GM06990 (cell line): Measurements from ENCODE around the gene SLC43A1.

Source experiments
- DNase-seq: peaks from one replicate; pipeline ENCODE4 v3.0.0-alpha.2; 2011; ENCODE audit not compliant: insufficient read length; ENCODE audit errors: extremely low read depth
- H3K27me3 ChIP-seq: replicated peaks from 2 replicates; pipeline ENCODE4 v1.6.0; 2011; ENCODE audit warnings: low read length; ENCODE audit not compliant: control insufficient read depth, insufficient read depth
- H3K36me3 ChIP-seq: 2 replicates; pipeline ENCODE4 v1.5.1; 2011; ENCODE audit warnings: low read length; ENCODE audit not compliant: control insufficient read depth, insufficient read depth
- H3K4me3 ChIP-seq: replicated peaks from 2 replicates; pipeline ENCODE4 v1.5.1; 2011; ENCODE audit warnings: low read depth, mild to moderate bottlenecking, control low read depth, low read length
- CTCF ChIP-seq: IDR thresholded peaks from 2 replicates; pipeline ENCODE4 v1.5.1; 2011; ENCODE audit warnings: low read length, control low read depth, mild to moderate bottlenecking, inconsistent platforms; ENCODE audit not compliant: insufficient read depth, poor library complexity, severe bottlenecking

The SLC43A1 gene

DNA sequence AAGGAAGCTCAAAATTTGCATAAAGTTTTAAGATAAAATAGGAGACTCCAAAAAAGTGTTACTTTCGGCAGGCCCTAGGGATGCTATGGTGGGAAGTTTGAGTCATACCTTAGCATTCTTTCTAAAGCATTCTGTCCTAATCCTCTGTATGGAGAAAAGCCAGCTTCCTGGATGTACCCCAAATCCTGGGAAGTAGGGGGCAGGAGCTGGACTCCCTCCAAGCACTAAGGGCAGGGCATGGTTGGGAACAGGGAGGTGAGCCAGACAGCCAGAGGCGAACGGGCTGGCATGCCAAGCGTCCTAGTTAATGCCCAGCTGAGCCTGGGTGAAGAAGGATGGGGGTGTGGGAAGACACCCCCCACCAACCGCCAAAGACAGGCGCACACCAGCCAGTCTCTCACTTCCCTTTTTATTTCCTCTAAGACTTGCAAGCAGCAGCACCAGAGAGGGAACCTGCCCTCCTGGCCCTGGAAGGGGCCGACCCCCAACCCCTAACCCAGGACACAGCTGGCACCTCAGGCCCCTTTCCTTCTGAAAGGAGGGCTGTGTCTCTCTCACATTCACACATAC lies 31.3 kb downstream of the SLC43A1 start:
- Histone ChIP-seq H3K4me3 (no peak overlapping the region), H3K27me3 (no peaks in the 10 kb centered on the region), H3K36me3 (no peaks in the 10 kb centered on the region; the same call in none of the 2 replicates)
- peak; percentile 54 for DNase-seq
- no peak for TF ChIP-seq CTCF

DNA sequence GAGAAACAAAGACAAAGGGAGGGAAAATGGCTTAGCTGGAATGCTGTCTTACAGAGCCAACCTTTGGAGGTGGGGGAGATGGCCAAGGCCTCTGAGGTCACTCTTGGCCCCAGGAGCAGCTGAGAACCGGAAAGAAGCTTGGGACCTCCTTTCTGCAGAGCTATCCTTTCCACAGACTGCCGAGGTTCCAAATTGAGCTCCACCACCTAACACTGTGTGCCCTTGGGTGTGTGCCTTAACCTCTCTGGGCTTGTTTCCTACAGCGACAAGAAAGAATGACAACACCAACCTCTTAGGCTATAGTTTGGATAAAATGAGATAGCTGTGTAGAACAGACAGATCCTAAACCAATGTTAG lies 32.0 kb downstream of the SLC43A1 start:
- no peak for TF ChIP-seq CTCF
- DNase-seq, result no peak
- Histone ChIP-seq H3K36me3 (no peaks in the 10 kb centered on the region; the same call in 1 of the 2 replicates), H3K27me3 (no peaks in the 10 kb centered on the region), H3K4me3 (no peak overlapping the region)

- DNase-seq, result peak; percentile 70
- TF ChIP-seq CTCF, result peak; percentile 46
- Histone ChIP-seq H3K27me3 (no peaks in the 10 kb centered on the region), H3K4me3 (no peak overlapping the region; the same call in 1 of the 2 replicates), H3K36me3 (no peaks in the 10 kb centered on the region; the same call in 1 of the 2 replicates)
These were observed 32.5 kb downstream of the SLC43A1 start for GRCh38 chr11:57482782-57483561.

DNA sequence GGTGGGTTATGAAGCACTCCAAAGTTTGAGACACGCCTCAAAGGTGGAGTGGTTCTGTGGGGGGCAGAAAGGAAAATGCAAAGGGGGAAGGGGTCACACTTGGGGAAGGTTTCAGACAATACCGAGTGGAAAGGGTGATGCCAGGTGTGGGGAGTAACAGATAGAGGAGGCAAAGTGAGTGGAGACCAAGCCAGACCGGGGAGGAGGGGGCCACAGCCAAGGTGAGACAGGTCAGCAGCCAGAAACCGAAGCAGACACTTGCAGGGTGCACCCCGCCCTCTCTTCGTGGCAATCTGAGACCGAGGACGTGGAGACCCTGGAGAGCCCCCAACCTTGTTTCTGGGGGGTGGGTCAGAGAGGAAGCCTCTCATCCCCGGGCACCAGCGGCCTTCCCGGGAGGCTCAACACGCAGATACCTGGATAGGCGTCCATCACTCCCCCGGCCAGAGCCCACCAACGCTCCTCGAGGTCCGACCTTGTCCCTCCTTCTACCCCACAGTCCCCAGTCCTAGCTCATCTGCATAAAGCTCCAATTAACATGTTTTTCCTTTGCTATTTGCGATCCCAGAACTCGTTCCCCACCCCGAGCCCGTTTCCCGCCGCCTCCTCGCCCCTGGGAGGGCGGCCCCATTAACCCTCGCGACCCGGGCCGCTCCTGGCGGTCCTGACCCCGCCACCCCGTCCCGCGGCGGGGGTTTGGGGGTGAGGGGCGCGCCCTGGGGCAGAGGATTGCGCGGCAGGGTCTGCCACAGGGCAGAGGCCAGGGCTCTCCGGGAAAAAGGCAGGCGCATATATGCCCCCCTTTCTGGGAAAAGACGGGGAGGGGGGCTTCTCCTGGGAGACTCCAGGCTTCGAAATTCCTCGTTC lies 33.4 kb downstream of the SLC43A1 start:
- no peak for TF ChIP-seq CTCF
- no peak overlapping the region for H3K4me3 ChIP-seq

DNA sequence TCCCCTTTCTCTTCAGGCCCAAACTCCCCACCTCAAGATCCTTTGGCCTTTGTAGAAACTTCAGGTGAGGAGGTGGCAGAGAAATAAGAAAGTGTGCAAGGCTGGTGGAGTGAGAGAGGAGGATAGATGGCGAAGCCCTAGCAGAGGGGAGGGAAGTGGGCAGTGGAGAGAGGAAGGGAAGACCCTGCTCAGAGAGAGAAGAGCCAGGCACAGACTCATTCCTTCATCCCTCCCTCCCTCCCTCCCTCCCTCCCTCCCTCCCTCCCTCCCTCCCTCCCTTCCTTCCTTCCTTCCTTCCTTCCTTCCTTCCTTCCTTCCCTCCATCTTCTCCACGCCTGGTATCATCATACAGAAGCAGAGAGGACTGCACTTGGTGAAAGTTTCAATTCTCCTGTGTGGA lies 34.2 kb downstream of the SLC43A1 start:
- no peaks in the 10 kb centered on the region for H3K27me3 ChIP-seq

More for the DNA sequence above, 33.4 kb downstream of the SLC43A1 start:
- no peaks in the 10 kb centered on the region for H3K27me3 ChIP-seq
- no peaks in the 10 kb centered on the region; the same call in 1 of the 2 replicates for H3K36me3 ChIP-seq
- no peak for DNase-seq

More for the DNA sequence above, 34.2 kb downstream of the SLC43A1 start:
- no peak for DNase-seq
- TF ChIP-seq CTCF, result no peak
- H3K4me3 ChIP-seq, result no peak overlapping the region
- no peaks in the 10 kb centered on the region; the same call in 1 of the 2 replicates for H3K36me3 ChIP-seq
